OCI-LY3 (cell line): Measurements from ENCODE around the gene KCNK6.

Experiments
- H2AFZ ChIP-seq: fragments of 200-600, 300-600 bp; shearing (Covaris generic); 2 replicates; pipeline ENCODE4 v1.6.0; 2014; ENCODE audit warnings: antibody characterized with exemption, low read depth, low read length
- H3K27ac ChIP-seq: fragments of 200-600, 300-600 bp; sonication (generic); 2 replicates; pipeline ENCODE4 v1.5.1; 2014; ENCODE audit warnings: mild to moderate bottlenecking, low read length, moderate library complexity, mixed read lengths
- H3K27me3 ChIP-seq: fragments of 200-600, 300-600 bp; sonication (generic); 2 replicates; pipeline ENCODE4 v1.6.1; 2014; ENCODE audit warnings: low read depth, low read length, mixed read lengths
- H3K36me3 ChIP-seq: fragments of 200-600, 300-600 bp; sonication (generic); replicated peaks from 2 replicates; pipeline ENCODE3; 2014; ENCODE audit warnings: low read depth, low read length, mixed read lengths
- H3K4me1 ChIP-seq: fragments of 300-600, 200-600 bp; sonication (generic); 2 replicates; pipeline ENCODE4 v1.6.1; 2014; ENCODE audit warnings: low read length, mixed read lengths
- H3K4me2 ChIP-seq: fragments of 200-600, 300-600 bp; sonication (generic); 2 replicates; pipeline ENCODE4 v1.6.1; 2014; ENCODE audit warnings: low read length, mixed read lengths
- H3K4me3 ChIP-seq: fragments of 300-600, 200-600 bp; sonication (generic); 2 replicates; pipeline ENCODE4 v1.5.1; 2014; ENCODE audit warnings: antibody characterized with exemption, mild to moderate bottlenecking, low read length, moderate library complexity
- H3K79me2 ChIP-seq: fragments of 300-600, 200-600 bp; shearing (Covaris generic); 2 replicates; pipeline ENCODE4 v1.6.1; 2014; ENCODE audit warnings: mild to moderate bottlenecking, low read length, mixed read lengths
- H3K9ac ChIP-seq: fragments of 300-600, 200-600 bp; shearing (Covaris generic); 2 replicates; pipeline ENCODE4 v1.6.0; 2014; ENCODE audit warnings: mild to moderate bottlenecking, low read length, moderate library complexity
- H3K9me3 ChIP-seq: fragments of 200-600, 300-600 bp; shearing (Covaris generic); 2 replicates; pipeline ENCODE4 v1.6.1; 2014; ENCODE audit warnings: low read length, mixed read lengths; ENCODE audit not compliant: insufficient read depth
- H4K20me1 ChIP-seq: fragments of 200-600, 300-600 bp; sonication (generic); 2 replicates; pipeline ENCODE4 v1.6.1; 2016; ENCODE audit warnings: low read length, mixed read lengths; ENCODE audit not compliant: insufficient read depth
- EZH2phosphoT487 ChIP-seq: fragments of 200-600 bp; shearing (Covaris generic); IDR thresholded peaks from 2 replicates; pipeline ENCODE4 v1.6.1; 2018; ENCODE audit warnings: antibody characterized with exemption, mixed run types, low read depth
- TF ChIP-seq, protein P1 (sequence below): fragments of 200-600, 300-600 bp; sonication (generic); IDR thresholded peaks from 2 replicates; pipeline ENCODE4 v1.5.1; 2014; ENCODE audit warnings: antibody characterized with exemption, low read length, low read depth

Gene KCNK6

GRCh38 chr19:38319421-38320258 is at the start of gene KCNK6:
KCNK6 (plus strand) TSS chr19:38319845; CDS start chr19:38319951, 106 bp downstream.
- TF ChIP-seq, protein P1, sequence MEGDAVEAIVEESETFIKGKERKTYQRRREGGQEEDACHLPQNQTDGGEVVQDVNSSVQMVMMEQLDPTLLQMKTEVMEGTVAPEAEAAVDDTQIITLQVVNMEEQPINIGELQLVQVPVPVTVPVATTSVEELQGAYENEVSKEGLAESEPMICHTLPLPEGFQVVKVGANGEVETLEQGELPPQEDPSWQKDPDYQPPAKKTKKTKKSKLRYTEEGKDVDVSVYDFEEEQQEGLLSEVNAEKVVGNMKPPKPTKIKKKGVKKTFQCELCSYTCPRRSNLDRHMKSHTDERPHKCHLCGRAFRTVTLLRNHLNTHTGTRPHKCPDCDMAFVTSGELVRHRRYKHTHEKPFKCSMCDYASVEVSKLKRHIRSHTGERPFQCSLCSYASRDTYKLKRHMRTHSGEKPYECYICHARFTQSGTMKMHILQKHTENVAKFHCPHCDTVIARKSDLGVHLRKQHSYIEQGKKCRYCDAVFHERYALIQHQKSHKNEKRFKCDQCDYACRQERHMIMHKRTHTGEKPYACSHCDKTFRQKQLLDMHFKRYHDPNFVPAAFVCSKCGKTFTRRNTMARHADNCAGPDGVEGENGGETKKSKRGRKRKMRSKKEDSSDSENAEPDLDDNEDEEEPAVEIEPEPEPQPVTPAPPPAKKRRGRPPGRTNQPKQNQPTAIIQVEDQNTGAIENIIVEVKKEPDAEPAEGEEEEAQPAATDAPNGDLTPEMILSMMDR: no peak
- TF ChIP-seq EZH2phosphoT487: no peak
- Histone ChIP-seq H3K79me2 (peaks cover 9% of the 10 kb centered on the region), H4K20me1 (no peaks in the 10 kb centered on the region), H3K9ac (peak within 1 kb of the TSS; percentile 59), H2AFZ (peak within 1 kb of the TSS; percentile 50), H3K27me3 (peaks cover 13% of the 10 kb centered on the region), H3K4me2 (peak within 1 kb of the TSS; percentile 82), H3K27ac (no peak within 1 kb of the TSS), H3K36me3 (no peaks in the 10 kb centered on the region), H3K4me1 (peaks cover 21% of the 10 kb centered on the region), H3K4me3 (peak within 1 kb of the TSS; percentile 84), H3K9me3 (no peaks in the 10 kb centered on the region)

DNA sequence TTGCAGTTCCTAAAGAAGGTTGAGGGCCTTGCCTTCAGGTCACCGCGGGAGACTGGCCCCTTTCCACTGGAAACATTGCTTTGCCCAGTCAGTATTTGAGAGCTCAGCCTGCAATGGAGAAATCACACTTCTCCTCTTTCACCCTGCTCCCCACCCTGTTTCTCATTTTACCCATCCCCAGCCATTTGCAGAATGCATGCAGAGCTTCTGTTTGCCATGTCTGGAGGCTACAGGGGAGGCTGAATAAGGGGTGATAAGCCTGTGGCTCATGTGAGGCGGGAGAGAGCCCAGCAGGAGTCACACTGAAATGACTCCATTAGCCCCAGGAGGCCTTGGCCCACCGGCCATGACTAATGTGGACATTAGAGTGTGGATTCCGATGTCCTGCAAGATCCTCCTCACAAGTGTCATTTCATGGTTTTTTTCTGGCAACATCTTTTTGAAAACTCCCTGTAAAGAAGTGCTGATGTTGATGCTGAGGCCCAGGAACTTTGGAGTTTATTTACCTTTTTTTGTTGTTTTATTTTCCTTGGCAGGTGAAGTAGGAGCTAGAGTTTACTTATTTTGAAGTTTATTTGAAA is 49.0 kb upstream of the KCNK6 start:
- H3K79me2 ChIP-seq: no peaks in the 10 kb centered on the region; the same call in 1 of the 2 replicates
- H4K20me1 ChIP-seq: peaks cover 8% of the 10 kb centered on the region

GRCh38 chr19:38273499-38273898 is 46.1 kb upstream of the KCNK6 start:
- no peaks in the 10 kb centered on the region for H3K79me2 ChIP-seq
- H3K4me2 ChIP-seq: no peak overlapping the region
- no peaks in the 10 kb centered on the region for H3K4me1 ChIP-seq
- peaks cover 11% of the 10 kb centered on the region for H4K20me1 ChIP-seq
- TF ChIP-seq, protein P1: no peak
- TF ChIP-seq EZH2phosphoT487: no peak
- H3K27ac ChIP-seq: no peak overlapping the region
- no peaks in the 10 kb centered on the region for H3K9me3 ChIP-seq
- H3K9ac ChIP-seq: no peak overlapping the region
- H3K4me3 ChIP-seq: no peak overlapping the region
- no peaks in the 10 kb centered on the region for H3K36me3 ChIP-seq
- H2AFZ ChIP-seq: no peak overlapping the region
- no peaks in the 10 kb centered on the region for H3K27me3 ChIP-seq

More for the DNA sequence above, 49.0 kb upstream of the KCNK6 start:
- Histone ChIP-seq H3K4me2 (no peak overlapping the region), H3K9ac (no peak overlapping the region), H3K27me3 (no peaks in the 10 kb centered on the region), H3K4me1 (peaks cover 3% of the 10 kb centered on the region), H3K4me3 (no peak overlapping the region), H3K36me3 (no peaks in the 10 kb centered on the region), H3K27ac (no peak overlapping the region), H2AFZ (no peak overlapping the region), H3K9me3 (no peaks in the 10 kb centered on the region)
- TF ChIP-seq, protein P1: no peak
- no peak for TF ChIP-seq EZH2phosphoT487

- no peaks in the 10 kb centered on the region for H3K79me2 ChIP-seq
- H3K4me1 ChIP-seq: no peaks in the 10 kb centered on the region
- H3K9ac ChIP-seq: no peak overlapping the region
- TF ChIP-seq, protein P1: no peak
- H3K4me3 ChIP-seq: no peak overlapping the region
- H3K27me3 ChIP-seq: no peaks in the 10 kb centered on the region
- no peaks in the 10 kb centered on the region for H3K36me3 ChIP-seq
- no peaks in the 10 kb centered on the region for H3K9me3 ChIP-seq
- H3K27ac ChIP-seq: no peak overlapping the region
- peaks cover 14% of the 10 kb centered on the region for H4K20me1 ChIP-seq
- H2AFZ ChIP-seq: no peak overlapping the region
- H3K4me2 ChIP-seq: no peak overlapping the region
Measured at GRCh38 chr19:38274739-38275138, 44.9 kb upstream of the KCNK6 start.
